Naive thymus-derived CD4-positive, alpha-beta T cell (primary cell): Measurements from ENCODE around the gene DDAH1. TPM values are rescaled to one million over a fixed set of nuclear protein-coding genes. Genes with fewer than 3 reads are reported as not detected.

ENCODE experiments used
- ATAC-seq: fragments of 150-1000 bp; cut with Tn5 transposase; 2 replicates; pipeline ENCODE4 v1.10.0; 2021; ENCODE audit warnings: mild to moderate bottlenecking, moderate library complexity
- CTCF ChIA-PET: fragments of 350-600 bp; sonication (Branson Sonifier 250); formaldehyde crosslinking; loops from one replicate; lab custom pipeline; 2021; ENCODE audit warnings: antibody characterized with exemption; lab: Charles Lee
- POLR2A ChIA-PET: fragments of 350-600 bp; sonication (Branson Sonifier 250); formaldehyde crosslinking; loops from one replicate; lab custom pipeline; 2021; ENCODE audit warnings: antibody characterized with exemption, inconsistent platforms; lab: Charles Lee
- DNase-seq, 9 donors: peaks; one replicate each; pipeline versions ENCODE4 v3.0.0 to v3.0.0-alpha.2; 2020 to 2022; ENCODE audit warnings: mixed read lengths in 1 of 9
- H3K27ac ChIP-seq: one replicate; pipeline ENCODE4 v1.7.0; 2013; ENCODE audit warnings: mild to moderate bottlenecking, low read depth, low read length, moderate library complexity
- H3K27me3 ChIP-seq, 2 donors: one replicate each; pipeline ENCODE4 v1.7.0; 2013; ENCODE audit warnings: low read length in 2 of 2, mild to moderate bottlenecking in 2 of 2, moderate library complexity in 2 of 2; ENCODE audit not compliant: control insufficient read depth in 2 of 2, insufficient read depth in 2 of 2
- H3K36me3 ChIP-seq, 3 experiments: 1 replicate in 2 of 3; 2 replicates in 1 of 3; pipeline ENCODE4 v1.7.0; 2013; ENCODE audit warnings: low read length in 3 of 3, mild to moderate bottlenecking in 3 of 3, moderate library complexity in 1 of 3; ENCODE audit not compliant: insufficient read depth in 3 of 3, control insufficient read depth in 2 of 3
- H3K4me1 ChIP-seq, 2 donors: one replicate each; pipeline ENCODE4 v1.7.0; 2013; ENCODE audit warnings: low read length in 2 of 2, mild to moderate bottlenecking in 2 of 2, moderate library complexity in 1 of 2; ENCODE audit not compliant: control insufficient read depth in 2 of 2, insufficient read depth in 2 of 2
- H3K4me3 ChIP-seq: 2 replicates; pipeline ENCODE4 v1.7.0; 2013; ENCODE audit warnings: mild to moderate bottlenecking, low read length
- H3K9me3 ChIP-seq, 3 experiments: 1 replicate in 2 of 3; 2 replicates in 1 of 3; pipeline ENCODE4 v1.7.0; 2013; ENCODE audit warnings: low read length in 3 of 3; ENCODE audit not compliant: control insufficient read depth in 2 of 3
- H3K27ac Mint-ChIP-seq, 9 donors: one replicate each; pipeline ENCODE4 v1.8.0; 2020 to 2022; ENCODE audit warnings: mixed read lengths in 9 of 9, mild to moderate bottlenecking in 8 of 9, moderate library complexity in 5 of 9, inconsistent platforms in 2 of 9
- H3K27me3 Mint-ChIP-seq, 5 donors: one replicate each; pipeline ENCODE4 v1.8.0; 2021 to 2022; ENCODE audit warnings: mixed read lengths in 5 of 5, mild to moderate bottlenecking in 1 of 5
- H3K36me3 Mint-ChIP-seq, 5 donors: one replicate each; pipeline ENCODE4 v1.8.0; 2020 to 2022; ENCODE audit warnings: mixed read lengths in 5 of 5, mild to moderate bottlenecking in 3 of 5, inconsistent platforms in 1 of 5
- H3K4me1 Mint-ChIP-seq, 7 donors: one replicate each; pipeline ENCODE4 v1.8.0; 2020 to 2022; ENCODE audit warnings: mixed read lengths in 7 of 7, mild to moderate bottlenecking in 3 of 7, inconsistent platforms in 1 of 7
- H3K4me3 Mint-ChIP-seq, 10 donors: one replicate each; pipeline ENCODE4 v1.8.0; 2020 to 2022; ENCODE audit warnings: mild to moderate bottlenecking in 10 of 10, mixed read lengths in 10 of 10, moderate library complexity in 6 of 10, inconsistent platforms in 2 of 10
- H3K9me3 Mint-ChIP-seq, 11 donors: one replicate each; pipeline ENCODE4 v1.8.0; 2020 to 2022; ENCODE audit warnings: mixed read lengths in 11 of 11, mild to moderate bottlenecking in 4 of 11, inconsistent platforms in 1 of 11, moderate library complexity in 1 of 11
- intact Hi-C, 2 donors: fragments of 100-400 bp; cut with micrococcal nuclease; formaldehyde crosslinking; loops; one replicate each; pipeline ENCODE4 v1.15.1; 2023
- polyA plus RNA-seq, 2 donors: library from polyadenylated mRNA; unstranded; fragments of 300-500 nt; fragmentation: Illumina TruSeq; gene quantifications; one replicate each; pipeline ENCODE4 v1.2.3, GENCODE V29; 2021
- total RNA-seq, 6 experiments: library from RNA in 5 of 6; stranded (reverse) in 5 of 6; gene quantifications; 1 replicate in 5 of 6; 2 replicates in 1 of 6; pipeline ENCODE4 v1.2.3 and lab custom pipeline; 2021 to 2026

Gene DDAH1
- total and polyA plus RNA-seq, 7 experiments from 2014 or later: 0.08 TPM; not detected in 6

DNA sequence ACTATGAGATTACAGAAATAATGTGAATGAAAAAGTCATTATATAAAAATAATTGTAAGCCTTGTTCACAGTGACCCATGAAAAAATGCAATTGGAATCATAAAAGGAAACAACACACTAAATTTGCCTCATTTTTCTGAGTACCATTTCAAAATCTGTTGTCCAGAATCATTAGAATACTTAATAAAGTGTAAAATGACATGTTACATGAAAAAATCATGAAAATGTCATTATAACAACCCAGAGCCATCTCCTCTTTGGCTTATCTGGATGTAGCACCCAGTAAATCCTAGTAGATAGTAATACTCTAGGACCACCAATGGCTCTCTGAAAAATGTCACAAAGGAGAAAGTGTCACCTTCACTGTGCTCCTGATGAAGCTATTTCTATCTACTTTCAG is 76.5 kb downstream of the DDAH1 start:
- POLR2A ChIA-PET: no interaction called here
- Histone ChIP-seq H3K4me3 (no peak overlapping the region), H3K9me3 (no peaks in the 10 kb centered on the region), H3K4me1 (no peaks in the 10 kb centered on the region), H3K36me3 (no peaks in the 10 kb centered on the region), H3K27ac (no peak overlapping the region), H3K27me3 (no peaks in the 10 kb centered on the region)
- intact Hi-C loops: no loop called here
- H3K4me1 Mint-ChIP-seq: no peaks in the 10 kb centered on the region
- CTCF ChIA-PET: no interaction called here
- DNase-seq (no peak), ATAC-seq (no peak)
- H3K27ac Mint-ChIP-seq: no peak overlapping the region
- H3K9me3 Mint-ChIP-seq: peaks cover 0 to 21% (median 8%) of the 10 kb centered on the region in 11 donors
- H3K4me3 Mint-ChIP-seq: no peak overlapping the region
- peaks cover 9 to 33% (median 28%) of the 10 kb centered on the region in 5 donors for H3K27me3 Mint-ChIP-seq
- H3K36me3 Mint-ChIP-seq: no peaks in the 10 kb centered on the region

DNA sequence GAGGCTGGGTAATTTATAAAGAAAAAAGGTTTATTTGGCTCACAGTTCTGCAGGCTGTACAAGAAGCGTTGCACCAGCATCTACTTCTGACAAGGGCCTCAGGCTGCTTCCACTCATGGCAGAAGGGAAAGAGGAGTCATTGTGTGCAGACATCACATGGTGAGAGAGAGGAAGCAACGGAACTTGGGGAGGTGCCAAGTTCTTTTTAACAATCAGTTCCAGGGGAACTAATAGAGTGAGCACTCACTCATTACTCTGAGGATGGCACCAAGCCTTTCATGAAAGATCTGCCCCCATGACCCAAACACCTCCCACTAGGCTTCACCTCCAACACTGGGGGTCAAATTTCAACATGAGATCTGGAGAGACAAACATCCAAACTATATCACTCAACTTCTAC is 77.2 kb downstream of the DDAH1 start:
- no peaks in the 10 kb centered on the region for H3K36me3 Mint-ChIP-seq
- intact Hi-C loops: no loop called here

DNA sequence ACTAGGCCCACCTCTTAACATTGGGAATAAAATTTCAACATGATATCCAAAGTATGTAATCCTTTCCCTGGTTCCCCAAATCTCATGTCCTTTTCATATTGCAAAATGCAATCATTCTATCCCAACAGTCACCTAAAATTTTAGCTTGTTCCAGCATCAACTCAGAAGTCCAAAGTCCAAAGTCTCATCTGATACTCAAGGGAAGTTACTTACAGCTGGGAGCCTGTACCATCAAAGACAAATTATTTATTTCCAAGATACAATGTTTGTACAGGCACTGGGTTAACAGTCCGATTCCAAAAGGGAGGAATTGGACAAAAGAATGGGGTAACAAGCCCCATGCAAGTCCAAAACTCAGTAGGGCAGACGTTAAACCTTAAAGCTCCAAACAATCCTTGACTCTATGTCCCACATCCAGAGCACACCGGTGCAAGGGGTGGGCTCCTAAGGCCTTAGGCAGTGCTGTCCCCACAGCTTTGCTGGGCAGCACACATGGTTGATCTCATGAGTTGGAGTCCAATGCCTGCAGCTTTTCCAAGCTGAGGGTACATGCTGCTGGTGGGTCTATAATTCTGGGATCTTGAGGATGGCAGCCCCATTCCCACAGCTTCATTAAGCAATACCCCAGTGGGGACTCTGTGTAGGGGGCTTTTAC is 78.8 kb downstream of the DDAH1 start:
- ChIA-PET CTCF (interaction anchor here (0.5 kb wide), 1 partner anchor 325 kb away, joined by 3 read pairs; no protein-coding TSS in a partner anchor), POLR2A (no interaction called here)
- H3K4me3 ChIP-seq: no peak overlapping the region
- H3K27me3 ChIP-seq: no peaks in the 10 kb centered on the region
- H3K9me3 ChIP-seq: no peaks in the 10 kb centered on the region
- H3K4me1 ChIP-seq: no peaks in the 10 kb centered on the region
- H3K9me3 Mint-ChIP-seq: peaks cover 0 to 34% (median 12%) of the 10 kb centered on the region in 11 donors
- peaks cover 5 to 30% (median 28%) of the 10 kb centered on the region in 5 donors for H3K27me3 Mint-ChIP-seq
- H3K4me1 Mint-ChIP-seq: no peaks in the 10 kb centered on the region
- no peaks in the 10 kb centered on the region for H3K36me3 ChIP-seq
- intact Hi-C loops: no loop called here
- H3K27ac ChIP-seq: no peak overlapping the region
- no peaks in the 10 kb centered on the region for H3K36me3 Mint-ChIP-seq
- H3K27ac Mint-ChIP-seq: no peak overlapping the region
- ATAC-seq (no peak), DNase-seq (no peak)
- no peak overlapping the region for H3K4me3 Mint-ChIP-seq

More for the DNA sequence above, 77.2 kb downstream of the DDAH1 start:
- CTCF ChIA-PET: no interaction called here
- POLR2A ChIA-PET: no interaction called here
- no peaks in the 10 kb centered on the region for H3K9me3 ChIP-seq
- Mint-ChIP-seq H3K4me3 (no peak overlapping the region), H3K27ac (no peak overlapping the region), H3K9me3 (peaks cover 0 to 27% (median 12%) of the 10 kb centered on the region in 11 donors), H3K27me3 (peaks cover 5 to 33% (median 28%) of the 10 kb centered on the region in 5 donors), H3K4me1 (no peaks in the 10 kb centered on the region)
- H3K27me3 ChIP-seq: no peaks in the 10 kb centered on the region
- no peak overlapping the region for H3K4me3 ChIP-seq
- H3K27ac ChIP-seq: no peak overlapping the region
- no peaks in the 10 kb centered on the region for H3K36me3 ChIP-seq
- no peaks in the 10 kb centered on the region for H3K4me1 ChIP-seq
- ATAC-seq (no peak), DNase-seq (no peak)

DNA sequence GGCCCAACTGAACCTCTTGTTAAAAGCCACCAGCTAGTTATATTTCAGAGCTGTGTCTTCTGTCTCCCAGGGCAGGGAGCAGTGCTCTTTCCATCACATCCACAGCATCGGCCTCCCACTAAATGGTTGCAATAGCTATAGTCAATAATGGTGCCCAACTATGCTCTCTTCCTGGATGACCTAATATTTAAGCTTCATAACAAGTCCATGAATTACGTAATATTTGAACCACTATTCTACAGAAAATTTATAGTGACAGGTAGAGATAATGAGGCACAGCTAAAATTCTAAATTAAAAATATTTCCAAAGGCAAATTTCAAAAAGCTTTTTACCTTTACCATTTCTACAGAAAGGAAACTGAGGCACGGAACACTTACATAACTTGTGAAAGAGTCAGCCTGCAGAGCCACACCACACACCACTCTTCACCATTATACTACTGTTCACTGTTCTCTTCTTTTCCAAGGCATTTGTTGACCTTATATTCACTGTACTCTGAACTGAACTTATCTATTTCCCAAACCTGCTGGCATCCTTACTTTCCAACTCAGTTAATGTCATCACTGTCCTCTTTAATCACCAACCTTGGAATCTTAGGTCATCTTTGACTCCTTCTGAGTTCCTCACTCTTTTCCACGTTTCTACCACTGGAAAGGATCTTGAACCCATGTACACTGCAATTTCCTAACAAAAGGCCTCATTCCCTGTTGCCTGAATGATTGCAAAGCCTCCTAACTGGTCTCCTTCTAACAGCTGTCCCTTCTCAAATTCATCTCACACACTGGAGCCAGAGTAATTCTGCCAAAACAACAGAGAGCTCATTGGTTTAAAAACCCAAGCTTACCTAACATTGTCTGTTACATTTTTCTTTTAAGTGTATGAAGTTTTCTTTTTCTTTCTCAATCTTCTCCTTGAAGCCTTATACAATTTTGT is 85.5 kb downstream of the DDAH1 start:
- intact Hi-C loops: no loop called here
- H3K27ac Mint-ChIP-seq: no peak overlapping the region
- ChIA-PET CTCF (no interaction called here), POLR2A (no interaction called here)
- DNase-seq (no peak), ATAC-seq (no peak)
- H3K4me3 Mint-ChIP-seq: no peak overlapping the region
- Histone ChIP-seq H3K36me3 (no peaks in the 10 kb centered on the region), H3K4me3 (no peak overlapping the region), H3K9me3 (no peaks in the 10 kb centered on the region), H3K27ac (no peak overlapping the region), H3K4me1 (no peaks in the 10 kb centered on the region), H3K27me3 (no peaks in the 10 kb centered on the region)
- peaks cover 5 to 17% (median 13%) of the 10 kb centered on the region in 5 donors for H3K27me3 Mint-ChIP-seq
- peaks cover 0 to 13% (median 2%) of the 10 kb centered on the region in 11 donors for H3K9me3 Mint-ChIP-seq
- H3K36me3 Mint-ChIP-seq: no peaks in the 10 kb centered on the region
- H3K4me1 Mint-ChIP-seq: no peaks in the 10 kb centered on the region

DNA sequence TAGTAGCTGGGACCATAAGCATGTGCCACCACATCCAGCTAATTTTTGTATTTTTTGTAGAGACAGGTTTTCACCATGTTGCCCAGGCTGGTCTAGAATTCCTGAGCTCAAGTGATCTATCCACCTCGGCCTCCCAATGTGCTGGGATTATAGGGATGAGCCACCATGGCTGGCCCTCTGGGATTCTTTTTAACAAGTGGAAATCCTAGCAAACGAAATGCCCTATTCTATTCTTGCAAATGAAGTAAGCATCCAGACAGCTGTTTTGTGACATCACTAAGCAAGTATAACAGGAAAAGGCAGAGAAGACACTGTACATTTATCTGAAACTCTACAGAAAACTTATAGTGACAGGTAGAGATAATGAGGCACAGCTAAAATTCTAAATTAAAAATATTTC is 86.4 kb downstream of the DDAH1 start:
- no peak overlapping the region for H3K4me3 Mint-ChIP-seq
- H3K4me3 ChIP-seq: no peak overlapping the region
- no peaks in the 10 kb centered on the region for H3K27me3 ChIP-seq
- peaks cover 3 to 14% (median 13%) of the 10 kb centered on the region in 5 donors for H3K27me3 Mint-ChIP-seq
- peaks cover 0 to 13% (median 0%) of the 10 kb centered on the region in 11 donors for H3K9me3 Mint-ChIP-seq
- POLR2A ChIA-PET: no interaction called here
- H3K4me1 Mint-ChIP-seq: no peaks in the 10 kb centered on the region
- H3K4me1 ChIP-seq: no peaks in the 10 kb centered on the region
- no peak overlapping the region for H3K27ac Mint-ChIP-seq
- intact Hi-C loops: no loop called here
- H3K36me3 ChIP-seq: no peaks in the 10 kb centered on the region
- CTCF ChIA-PET: no interaction called here
- H3K36me3 Mint-ChIP-seq: no peaks in the 10 kb centered on the region
- H3K27ac ChIP-seq: no peak overlapping the region
- ATAC-seq (no peak), DNase-seq (no peak)
- no peaks in the 10 kb centered on the region for H3K9me3 ChIP-seq

DNA sequence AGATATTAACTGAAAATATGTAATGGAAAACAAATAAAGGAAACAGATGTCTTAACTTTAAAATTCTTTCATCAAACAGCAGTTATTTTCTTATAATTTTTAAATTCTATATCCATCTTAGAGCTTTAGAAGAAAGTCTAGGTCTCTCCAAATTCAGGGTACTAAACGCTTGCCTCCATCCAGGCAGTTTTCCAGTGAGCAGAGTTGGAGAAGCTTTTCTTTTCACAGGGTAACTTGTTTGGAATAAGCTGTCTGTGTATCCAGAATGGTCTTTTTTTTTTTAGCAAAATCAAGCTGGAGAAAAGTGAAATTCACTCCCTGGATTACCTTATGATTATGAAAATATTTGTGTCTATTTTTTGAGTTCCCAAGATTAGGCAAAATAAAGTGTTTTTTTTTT is 88.6 kb downstream of the DDAH1 start:
- no peaks in the 10 kb centered on the region for H3K36me3 ChIP-seq
- no peak overlapping the region for H3K4me3 ChIP-seq
- H3K27ac ChIP-seq: no peak overlapping the region
- H3K4me1 ChIP-seq: no peaks in the 10 kb centered on the region
- Mint-ChIP-seq H3K9me3 (no peaks in the 10 kb centered on the region), H3K27ac (no peak overlapping the region), H3K4me1 (no peaks in the 10 kb centered on the region), H3K36me3 (no peaks in the 10 kb centered on the region), H3K4me3 (no peak overlapping the region), H3K27me3 (peaks cover 3 to 18% (median 13%) of the 10 kb centered on the region in 5 donors)
- ChIA-PET CTCF (no interaction called here), POLR2A (no interaction called here)
- ATAC-seq: no peak
- no peaks in the 10 kb centered on the region for H3K9me3 ChIP-seq
- intact Hi-C loops: no loop called here
- DNase-seq: no peak
- no peaks in the 10 kb centered on the region for H3K27me3 ChIP-seq
